Renal pelvis (tissue), 4 donors: Measurements from ENCODE around the gene IL1RAPL2. TPM values are rescaled to one million over a fixed set of nuclear protein-coding genes. Genes with fewer than 3 reads are reported as not detected.

Experiments
- DNase-seq: peaks from one replicate; pipeline ENCODE4 v3.0.0-alpha.2; 2013
- polyA plus RNA-seq, 3 donors: library from polyadenylated mRNA; unstranded; fragments of 120-200 nt; gene quantifications; one replicate each; pipeline ENCODE4 v1.2.1, GENCODE V29; 2013; ENCODE audit not compliant: insufficient read length in 3 of 3

Gene IL1RAPL2
- polyA plus RNA-seq, 3 donors = 0.78 to 2.2 (median 1.5) TPM

DNA sequence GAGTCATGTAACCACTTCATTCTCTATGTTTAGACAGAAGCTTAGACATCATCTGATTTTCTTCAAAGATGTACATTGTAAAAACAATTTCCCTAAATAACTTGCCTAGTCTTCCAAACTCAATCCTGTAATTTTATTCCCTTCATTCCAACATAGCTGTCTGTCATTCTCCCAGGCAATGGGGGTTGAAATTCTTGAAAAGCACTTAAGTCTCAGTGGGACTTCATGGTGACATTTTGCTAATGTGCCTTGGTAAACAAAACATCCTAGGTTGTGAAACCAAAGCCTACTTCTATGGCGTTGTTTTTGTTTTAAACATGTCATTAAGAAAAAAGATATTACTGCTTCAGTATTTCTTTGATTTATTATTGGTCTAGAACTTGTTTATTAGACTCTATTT lies 1134.3 kb downstream of the IL1RAPL2 start:
- no peak for DNase-seq

DNA sequence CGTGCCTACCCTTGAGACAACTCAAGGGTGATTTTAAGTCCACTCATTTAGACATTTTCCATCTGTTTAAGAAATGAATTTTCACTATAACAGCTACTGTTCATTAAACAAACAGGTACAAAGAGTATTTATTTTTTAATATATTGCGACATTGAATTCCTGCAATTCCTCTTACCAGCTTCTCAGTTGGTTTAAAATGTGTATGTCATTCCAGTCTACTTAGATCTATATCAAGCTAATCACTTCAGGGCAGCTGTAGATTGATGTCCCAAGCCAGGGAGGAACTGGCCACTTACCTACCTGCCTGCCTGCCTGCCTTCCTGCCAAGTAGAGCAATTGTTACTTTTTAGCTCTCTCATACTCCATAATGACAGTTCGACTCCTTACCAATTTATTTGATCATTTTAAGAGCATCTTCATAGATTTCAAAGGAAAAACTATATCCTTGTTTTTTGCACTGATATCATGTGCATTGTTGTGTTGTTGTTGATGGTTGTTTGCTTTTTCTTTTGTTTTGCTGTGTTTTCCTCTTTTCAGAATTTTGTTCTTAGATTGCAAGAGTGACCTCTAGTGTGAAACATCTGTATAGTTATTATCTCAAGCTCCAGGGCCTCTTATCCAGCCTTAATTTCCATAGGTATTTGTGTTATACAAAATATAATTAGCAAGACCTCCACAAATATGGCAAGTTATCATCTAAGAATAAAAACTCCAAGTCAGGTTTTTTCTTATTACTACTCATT lies 1135.5 kb downstream of the IL1RAPL2 start:
- DNase-seq = no peak

- DNase-seq = no peak
Measured at GRCh38 chrX:105703876-105704275, 1137.9 kb downstream of the IL1RAPL2 start.

- DNase-seq = no peak
Measured at GRCh38 chrX:105706041-105706440, 1140.0 kb downstream of the IL1RAPL2 start.

- DNase-seq = no peak
Measured at GRCh38 chrX:105711805-105712204, 1145.8 kb downstream of the IL1RAPL2 start.

- DNase-seq = no peak
Measured at GRCh38 chrX:105715746-105716145, 1149.7 kb downstream of the IL1RAPL2 start.

GRCh38 chrX:105723966-105724735 lies 1158.2 kb downstream of the IL1RAPL2 start:
- DNase-seq = no peak

- no peak for DNase-seq
Measured at GRCh38 chrX:105725228-105725627, 1159.2 kb downstream of the IL1RAPL2 start.

- DNase-seq = no peak
Measured at GRCh38 chrX:105738162-105738561, 1172.2 kb downstream of the IL1RAPL2 start.

DNA sequence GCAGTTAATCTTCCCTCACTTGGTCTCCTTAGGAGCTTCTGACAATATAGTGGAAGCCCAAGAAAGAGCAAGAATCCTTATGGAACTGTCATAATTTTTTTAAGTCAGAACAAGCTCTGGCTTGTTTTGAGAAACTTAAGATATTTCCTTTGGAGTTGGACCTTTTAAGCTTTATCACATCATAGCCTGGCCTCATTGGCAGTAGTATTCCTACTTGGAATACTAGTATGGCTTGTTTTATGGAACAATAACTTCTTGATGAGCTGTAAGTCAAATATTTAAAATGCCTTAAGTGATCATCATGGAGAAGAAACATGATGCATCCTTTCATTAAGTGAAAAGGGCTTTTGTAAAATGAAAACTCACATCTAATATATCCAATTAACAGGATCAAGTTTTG lies 1178.3 kb downstream of the IL1RAPL2 start:
- DNase-seq = no peak

DNA sequence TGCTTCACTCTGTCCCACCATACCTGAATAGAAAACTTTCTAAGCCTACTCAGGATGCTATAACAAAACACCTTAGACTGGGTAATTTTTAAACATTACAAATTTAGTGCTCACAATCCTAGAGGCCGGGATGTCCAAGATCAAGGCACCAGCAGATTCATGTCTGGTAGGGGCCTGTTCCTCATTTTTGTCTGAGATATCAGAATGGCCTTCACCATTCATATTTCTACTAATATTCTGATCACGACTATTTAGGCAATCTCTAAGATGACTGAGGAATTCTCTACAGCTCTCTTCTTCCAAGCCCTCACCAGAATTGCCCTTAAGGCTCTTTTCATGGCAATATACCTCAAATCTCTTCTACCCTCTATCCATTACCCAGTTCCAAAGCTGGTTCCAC lies 1178.9 kb downstream of the IL1RAPL2 start:
- DNase-seq = no peak

DNA sequence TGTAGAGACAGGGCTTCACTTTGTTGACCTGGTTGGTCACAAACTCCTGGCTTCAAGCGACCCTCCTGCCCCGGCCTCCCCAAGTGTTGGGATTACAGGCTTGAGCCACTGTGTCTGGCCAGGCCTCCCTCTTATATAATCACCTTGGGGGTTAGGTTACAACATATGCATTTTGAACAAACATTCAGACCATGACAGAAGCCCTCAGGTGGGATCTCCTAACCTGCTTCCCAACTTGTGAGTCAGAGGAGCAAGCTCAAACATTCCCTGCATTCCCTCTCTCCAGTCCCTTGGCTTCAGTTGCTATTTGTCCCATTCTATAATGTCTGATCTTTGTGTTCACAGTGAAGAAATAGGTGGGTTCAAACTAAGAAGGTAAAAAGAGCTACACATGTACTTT lies 1179.9 kb downstream of the IL1RAPL2 start:
- DNase-seq = no peak

DNA sequence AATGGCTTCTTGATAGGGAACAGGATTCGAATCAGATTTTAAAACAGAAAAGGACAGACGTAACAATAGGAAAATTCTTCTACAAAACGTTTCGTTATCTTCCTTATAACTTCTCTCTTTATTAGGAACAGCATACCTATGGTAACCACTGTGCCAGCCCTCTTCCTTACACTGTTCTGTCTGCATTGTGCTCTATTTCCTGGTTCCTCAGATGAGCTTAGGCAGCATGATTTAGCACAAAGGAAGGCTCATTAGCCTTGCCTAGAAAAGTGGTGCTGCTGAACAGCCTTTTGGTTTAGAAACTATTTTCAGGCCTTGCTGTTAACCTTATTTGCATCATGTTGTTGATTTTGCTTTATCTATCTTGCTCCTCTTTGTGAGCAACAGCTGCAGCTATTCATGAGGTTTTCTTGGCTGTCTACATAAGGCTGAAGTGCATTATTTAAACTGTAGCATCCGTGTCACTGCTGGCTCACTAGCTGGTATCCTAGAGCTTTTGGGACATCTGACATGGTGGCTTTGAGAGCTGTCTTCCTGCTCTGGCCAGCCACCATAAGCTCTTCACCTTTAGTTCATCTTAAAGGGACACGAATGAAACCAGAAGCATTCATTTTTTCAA lies 1186.4 kb downstream of the IL1RAPL2 start:
- DNase-seq = no peak

- DNase-seq = no peak
Measured at GRCh38 chrX:105753411-105753810, 1187.4 kb downstream of the IL1RAPL2 start.

- no peak for DNase-seq
Measured at GRCh38 chrX:105754286-105754964, 1188.4 kb downstream of the IL1RAPL2 start.

GRCh38 chrX:105755109-105755508 lies 1189.1 kb downstream of the IL1RAPL2 start:
- DNase-seq = no peak

- DNase-seq = no peak
Measured at GRCh38 chrX:105758754-105759153, 1192.8 kb downstream of the IL1RAPL2 start.

- DNase-seq = no peak
Measured at GRCh38 chrX:105759598-105759997, 1193.6 kb downstream of the IL1RAPL2 start.

DNA sequence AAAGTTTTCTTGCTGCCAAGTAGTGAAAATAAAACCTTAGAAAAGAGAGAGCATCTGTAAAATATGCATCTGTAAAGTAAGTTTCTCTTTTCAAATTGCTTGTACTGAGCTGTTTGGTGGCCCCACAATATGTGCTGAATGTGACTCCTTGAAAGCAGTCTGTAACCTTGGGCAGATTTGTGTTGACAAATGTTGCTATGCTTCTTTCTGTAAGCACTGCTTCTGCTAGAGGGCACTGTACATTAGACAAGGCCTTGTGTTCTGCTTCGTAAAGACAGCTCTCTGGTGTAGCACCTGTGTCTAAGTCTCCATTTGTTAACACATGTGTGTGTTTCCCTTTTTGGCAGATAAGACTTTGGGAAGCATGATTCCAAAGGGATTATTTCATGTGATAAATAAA lies 1199.7 kb downstream of the IL1RAPL2 start:
- DNase-seq = no peak

GRCh38 chrX:105773801-105774200 lies 1207.8 kb downstream of the IL1RAPL2 start:
- no peak for DNase-seq

DNA sequence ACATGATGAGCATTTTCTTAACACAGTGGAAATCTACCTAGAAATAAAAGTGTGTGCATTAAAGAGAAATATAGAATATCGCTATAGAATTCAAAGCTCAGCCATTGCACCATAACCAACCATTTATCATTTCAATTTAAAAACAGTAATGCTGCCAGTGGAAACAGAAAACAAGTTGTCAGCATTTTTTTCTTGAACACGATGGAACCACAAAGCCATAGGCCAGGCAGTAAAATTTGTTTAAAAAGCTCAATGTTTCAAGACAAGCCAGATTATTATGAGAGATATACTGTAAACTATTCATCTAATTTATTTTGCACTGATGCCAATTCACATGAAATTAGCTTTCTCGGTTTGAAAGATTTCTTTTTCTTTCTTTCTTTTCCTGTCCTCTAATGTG lies 1209.7 kb downstream of the IL1RAPL2 start:
- DNase-seq = no peak

- DNase-seq = no peak
Measured at GRCh38 chrX:105781804-105782203, 1215.8 kb downstream of the IL1RAPL2 start.
